ENCODE measurements around the gene LITAFD. TPM values are rescaled to one million over a fixed set of nuclear protein-coding genes. Genes with fewer than 3 reads are reported as not detected.
A peak's percentile ranks its signal among the peaks of the same experiment; 100 is the strongest.

The LITAFD gene
- total RNA-seq, 1 donor from 2014 or later = not detected

DNA sequence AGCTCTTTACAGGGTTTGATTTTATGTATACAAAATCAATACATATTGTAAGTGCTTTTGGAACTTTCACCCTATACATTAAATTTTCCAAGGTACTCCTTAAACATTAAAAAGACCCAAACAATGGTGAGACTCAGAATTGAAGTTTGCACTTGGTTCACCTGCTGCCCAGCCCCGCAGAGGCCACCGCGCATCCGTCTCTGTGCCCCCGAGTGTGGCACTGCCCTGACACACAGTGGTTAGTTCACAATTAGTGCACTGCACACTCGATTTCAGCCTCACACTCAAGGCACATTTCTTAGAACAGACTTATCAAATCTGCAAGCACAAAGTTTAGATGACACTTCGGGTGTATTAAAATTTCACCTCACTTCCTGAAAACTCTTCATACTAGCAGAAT is 43.3 kb downstream of the LITAFD start:
- Histone ChIP-seq H3K27ac (no peak overlapping the region), H3K9me3 (no peaks in the 10 kb centered on the region), H3K36me3 (peaks cover 89% of the 10 kb centered on the region), H3K4me3 (no peak overlapping the region), H3K4me1 (peaks cover 25% of the 10 kb centered on the region), H3K27me3 (ENCODE audit: low read depth) (no peaks in the 10 kb centered on the region)
- intact Hi-C loops (cut with DNase I) = no loop called here
- no peak for ATAC-seq
- DNase-seq = no peak
- TF ChIP-seq, protein P1, sequence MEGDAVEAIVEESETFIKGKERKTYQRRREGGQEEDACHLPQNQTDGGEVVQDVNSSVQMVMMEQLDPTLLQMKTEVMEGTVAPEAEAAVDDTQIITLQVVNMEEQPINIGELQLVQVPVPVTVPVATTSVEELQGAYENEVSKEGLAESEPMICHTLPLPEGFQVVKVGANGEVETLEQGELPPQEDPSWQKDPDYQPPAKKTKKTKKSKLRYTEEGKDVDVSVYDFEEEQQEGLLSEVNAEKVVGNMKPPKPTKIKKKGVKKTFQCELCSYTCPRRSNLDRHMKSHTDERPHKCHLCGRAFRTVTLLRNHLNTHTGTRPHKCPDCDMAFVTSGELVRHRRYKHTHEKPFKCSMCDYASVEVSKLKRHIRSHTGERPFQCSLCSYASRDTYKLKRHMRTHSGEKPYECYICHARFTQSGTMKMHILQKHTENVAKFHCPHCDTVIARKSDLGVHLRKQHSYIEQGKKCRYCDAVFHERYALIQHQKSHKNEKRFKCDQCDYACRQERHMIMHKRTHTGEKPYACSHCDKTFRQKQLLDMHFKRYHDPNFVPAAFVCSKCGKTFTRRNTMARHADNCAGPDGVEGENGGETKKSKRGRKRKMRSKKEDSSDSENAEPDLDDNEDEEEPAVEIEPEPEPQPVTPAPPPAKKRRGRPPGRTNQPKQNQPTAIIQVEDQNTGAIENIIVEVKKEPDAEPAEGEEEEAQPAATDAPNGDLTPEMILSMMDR (IDR thresholded peaks at IDR 0.05) = no peak

DNA sequence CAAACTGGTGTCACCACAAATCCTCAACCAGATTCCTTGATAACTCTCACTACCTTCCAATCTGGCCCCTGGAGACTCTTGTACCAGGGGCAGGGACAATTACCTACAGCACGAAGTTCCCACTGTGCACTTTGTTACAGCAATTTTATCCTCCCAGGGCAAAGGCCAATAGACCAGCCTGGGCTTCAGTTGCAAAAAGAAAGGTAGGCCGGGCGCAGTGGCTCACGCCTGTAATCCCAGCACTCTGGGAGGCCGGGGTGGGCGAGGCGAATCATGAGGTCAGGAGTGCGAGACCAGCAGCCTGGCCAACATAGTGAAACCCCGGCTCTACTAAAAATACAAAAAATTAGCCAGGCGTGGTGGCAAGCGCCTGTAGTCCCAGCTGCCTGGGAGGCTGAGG is 44.7 kb downstream of the LITAFD start:
- TF ChIP-seq, protein P1 (IDR thresholded peaks at IDR 0.05) = no peak
- H3K27me3 ChIP-seq (ENCODE audit: low read depth) = no peaks in the 10 kb centered on the region
- peaks cover 76% of the 10 kb centered on the region for H3K36me3 ChIP-seq
- H3K27ac ChIP-seq = no peak overlapping the region
- DNase-seq = no peak
- H3K9me3 ChIP-seq = no peaks in the 10 kb centered on the region
- H3K4me1 ChIP-seq = peaks cover 25% of the 10 kb centered on the region
- ATAC-seq = no peak
- intact Hi-C loops (cut with DNase I) = no loop called here
- no peak overlapping the region for H3K4me3 ChIP-seq

GRCh38 chr16:8928467-8928957 is 46.4 kb downstream of the LITAFD start:
- intact Hi-C loops (cut with DNase I) = no loop called here
- H3K4me3 ChIP-seq = no peak overlapping the region

GRCh38 chr16:8929086-8929748 is 47.1 kb downstream of the LITAFD start:
- Histone ChIP-seq H3K27me3 (ENCODE audit: low read depth) (no peaks in the 10 kb centered on the region), H3K27ac (no peak overlapping the region), H3K36me3 (peaks cover 57% of the 10 kb centered on the region), H3K9me3 (no peaks in the 10 kb centered on the region), H3K4me1 (peaks cover 20% of the 10 kb centered on the region), H3K4me3 (no peak overlapping the region)
- TF ChIP-seq, protein P1 (IDR thresholded peaks at IDR 0.05) = no peak
- intact Hi-C loops (cut with DNase I) = no loop called here
- DNase-seq = no peak
- no peak for ATAC-seq

More at GRCh38 chr16:8928467-8928957, 46.4 kb downstream of the LITAFD start:
- ATAC-seq = peak; percentile 43 to 48
- no peaks in the 10 kb centered on the region for H3K9me3 ChIP-seq
- DNase-seq = no peak
- H3K27me3 ChIP-seq (ENCODE audit: low read depth) = no peaks in the 10 kb centered on the region
- no peak overlapping the region for H3K27ac ChIP-seq
- peaks cover 25% of the 10 kb centered on the region for H3K4me1 ChIP-seq
- TF ChIP-seq, protein P1 (IDR thresholded peaks at IDR 0.05) = no peak
- peaks cover 61% of the 10 kb centered on the region for H3K36me3 ChIP-seq

DNA sequence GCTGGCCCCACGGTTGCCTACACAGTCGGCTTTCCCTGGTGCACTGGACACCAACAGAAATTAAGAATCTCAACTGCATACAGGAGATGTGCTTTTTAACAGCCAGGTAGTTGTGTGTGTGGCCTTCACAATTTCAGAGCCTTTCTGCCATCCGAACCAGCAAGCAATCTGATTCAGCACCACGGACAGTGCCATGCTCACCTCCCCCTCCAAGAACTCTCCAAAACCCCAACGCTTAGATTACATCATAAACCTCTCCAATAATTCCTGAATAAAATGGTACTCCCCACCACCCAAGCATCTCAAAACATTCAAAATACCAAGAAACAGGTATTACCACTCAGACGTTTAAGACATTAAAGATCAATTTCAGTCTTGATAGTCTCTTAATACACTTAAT is 49.7 kb downstream of the LITAFD start:
- Histone ChIP-seq H3K27ac (no peak overlapping the region), H3K9me3 (no peaks in the 10 kb centered on the region), H3K4me3 (no peak overlapping the region), H3K4me1 (peaks cover 35% of the 10 kb centered on the region), H3K36me3 (peaks cover 33% of the 10 kb centered on the region), H3K27me3 (ENCODE audit: low read depth) (no peaks in the 10 kb centered on the region)
- intact Hi-C loops (cut with DNase I) = no loop called here
- peak; percentile 49 to 60 for ATAC-seq
- TF ChIP-seq, protein P1 (IDR thresholded peaks at IDR 0.05) = no peak
- no peak for DNase-seq

Data from lower lobe of right lung (tissue), 2 donors.